ENCODE results near the gene TNFSF15. TPM values are rescaled to one million over a fixed set of nuclear protein-coding genes. Genes with fewer than 3 reads are reported as not detected.

The TNFSF15 gene
- total and polyA plus RNA-seq, 2 of the 4 experiments (the other 2 are of a cell fraction): 0.03 to 0.18 TPM

GRCh38 chr9:114779352-114779845 lies 26.4 kb downstream of the TNFSF15 start:
- Histone ChIP-seq H3K18ac (ENCODE audit: low read depth, low read length) (no peak overlapping the region), H2AFZ (replicated peaks; ENCODE audit: low read length, poor library complexity) (no peak overlapping the region), H3K27ac (ENCODE audit: insufficient read depth, low read length) (no peak overlapping the region), H4K91ac (ENCODE audit: insufficient read depth, low read depth, low read length) (no peak overlapping the region), H3K36me3 (ENCODE audit: control insufficient read depth, insufficient read depth, low read length) (no peaks in the 10 kb centered on the region), H3K4ac (ENCODE audit: low read depth, low read length) (no peak overlapping the region), H4K5ac (ENCODE audit: low read depth, low read length) (no peak overlapping the region), H3K4me1 (ENCODE audit: control insufficient read depth, insufficient read depth, low read length) (no peaks in the 10 kb centered on the region), H3K27me3 (ENCODE audit: control insufficient read depth, insufficient read depth, low read length) (peaks cover 62% of the 10 kb centered on the region), H2BK20ac (ENCODE audit: low read depth, low read length) (no peak overlapping the region), H3K9ac (ENCODE audit: low read depth, low read length) (no peak overlapping the region), H4K8ac (ENCODE audit: low read depth in 2 of 2, low read length in 2 of 2) (no peak overlapping the region), H2BK5ac (ENCODE audit: low read depth, low read length, poor library complexity, severe bottlenecking) (no peak overlapping the region), H3K4me2 (ENCODE audit: low read depth, low read length) (no peak overlapping the region), H4K20me1 (ENCODE audit: insufficient read depth, low read length) (no peaks in the 10 kb centered on the region), H3K23ac (ENCODE audit: low read depth, low read length) (no peak overlapping the region), H2BK120ac (ENCODE audit: low read depth, low read length) (no peak overlapping the region), H2AK9ac (replicated peaks; ENCODE audit: low read depth, low read length, poor library complexity) (no peak overlapping the region), H2AK5ac (ENCODE audit: low read depth, low read length) (no peak overlapping the region), H2BK15ac (ENCODE audit: low read depth, low read length) (no peak overlapping the region), H3K9me3 (ENCODE audit: control insufficient read depth, insufficient read depth, low read length) (no peaks in the 10 kb centered on the region), H3K14ac (replicated peaks; ENCODE audit: low read depth, low read length) (no peak overlapping the region), H3K79me1 (ENCODE audit: low read depth in 1 of 2, low read length in 2 of 2) (no peaks in the 10 kb centered on the region), H3K56ac (ENCODE audit: extremely low read depth, insufficient read depth, low read length) (no peak overlapping the region), H3K9me1 (ENCODE audit: insufficient read depth, low read length) (no peaks in the 10 kb centered on the region), H3K4me3 (ENCODE audit: insufficient read depth, low read depth, low read length) (no peak overlapping the region)
- DNase-seq (no peak), ATAC-seq (ENCODE audit: low read depth) (no peak; the same call in 1 of the 2 replicates)
- in situ Hi-C loops (cut with MboI; ENCODE audit: low sequenced_read_pairs) (no loop called here), dilution Hi-C loops (cut with HindIII; ENCODE audit: low sequenced_read_pairs, unreplicated experiment) (no loop called here), intact Hi-C loops (cut with micrococcal nuclease) (no loop called here)
- CTCF ChIA-PET: no interaction called here
- TF ChIP-seq NFE2L2 (IDR thresholded peaks at IDR 0.05; ENCODE audit: low read depth, low read length) (no peak), BHLHE40 (IDR thresholded peaks at IDR 0.05; ENCODE audit: low read depth, low read length) (no peak), CHD1 (IDR thresholded peaks at IDR 0.05; ENCODE audit: low read depth, low read length) (no peak), FOS (IDR thresholded peaks at IDR 0.05; ENCODE audit: low read depth, low read length) (no peak), POLR2A (IDR thresholded peaks at IDR 0.05; ENCODE audit: low read depth, low read length) (no peak), RAD21 (IDR thresholded peaks at IDR 0.05; ENCODE audit: low read length) (no peak), MAFK (IDR thresholded peaks at IDR 0.05; ENCODE audit: low read depth, low read length) (no peak), MXI1 (IDR thresholded peaks at IDR 0.05; ENCODE audit: borderline replicate concordance, low read depth, low read length) (no peak), USF2 (IDR thresholded peaks at IDR 0.05; ENCODE audit: low read depth, low read length) (no peak), RCOR1 (IDR thresholded peaks at IDR 0.05; ENCODE audit: insufficient replicate concordance, low read length) (no peak), CTCF (conservative IDR thresholded peaks at IDR 0.05; ENCODE audit: low read depth, low read length) (no peak), CEBPB (IDR thresholded peaks at IDR 0.05; ENCODE audit: low read depth, low read length) (no peak), ELK1 (IDR thresholded peaks at IDR 0.05; ENCODE audit: borderline replicate concordance, low read depth, low read length) (no peak), RFX5 (IDR thresholded peaks at IDR 0.05; ENCODE audit: low read depth, low read length) (no peak)
- no TSS peak for BruUV-seq (replicated peaks)
- POLR2A ChIA-PET (ENCODE audit: unreplicated experiment): no interaction called here
- 57% methylated on average over 2 of the region's 4 CpGs; no CpG with 5 or more reads in 1 of the 2 experiments for WGBS, 2 experiments (ENCODE audit: extremely low coverage in 2 of 2, insufficient read length in 1 of 2)

Data from IMR-90 (cell line).